Stimulated activated CD4-positive, alpha-beta T cell treated with anti-CD3 and anti-CD28 coated beads, Interleukin-15, amount 100 ng/mL, for 24 hours (primary cell): ENCODE results near the gene ABTB1.

Experiments used
- DNase-seq: peaks from one replicate; pipeline ENCODE4 v3.0.0-alpha.2; 2020

ABTB1 gene

GRCh38 chr3:127707851-127708411 is 35.2 kb downstream of the ABTB1 start:
- no peak for DNase-seq

- DNase-seq: no peak
Measured at GRCh38 chr3:127708837-127709236, 36.1 kb downstream of the ABTB1 start.

GRCh38 chr3:127709320-127710060 is 36.7 kb downstream of the ABTB1 start:
- no peak for DNase-seq

- DNase-seq: no peak
Measured at GRCh38 chr3:127710155-127710941, 37.6 kb downstream of the ABTB1 start.

- no peak for DNase-seq
Measured at GRCh38 chr3:127711021-127711695, 38.4 kb downstream of the ABTB1 start.

GRCh38 chr3:127711896-127712295 is 39.1 kb downstream of the ABTB1 start:
- DNase-seq: no peak

GRCh38 chr3:127712461-127712860 is 39.7 kb downstream of the ABTB1 start:
- DNase-seq: no peak

GRCh38 chr3:127712881-127713771 is 40.4 kb downstream of the ABTB1 start:
- DNase-seq: no peak

- DNase-seq: no peak
Measured at GRCh38 chr3:127714125-127714571, 41.4 kb downstream of the ABTB1 start.

GRCh38 chr3:127714866-127715265 is 42.1 kb downstream of the ABTB1 start:
- DNase-seq: no peak

GRCh38 chr3:127715532-127715931 is 42.8 kb downstream of the ABTB1 start:
- no peak for DNase-seq

- no peak for DNase-seq
Measured at GRCh38 chr3:127716384-127716783, 43.6 kb downstream of the ABTB1 start.

- no peak for DNase-seq
Measured at GRCh38 chr3:127717357-127718244, 44.8 kb downstream of the ABTB1 start.

GRCh38 chr3:127718245-127718915 is 45.6 kb downstream of the ABTB1 start:
- no peak for DNase-seq

- DNase-seq: no peak
Measured at GRCh38 chr3:127718916-127719290, 46.2 kb downstream of the ABTB1 start.

GRCh38 chr3:127719369-127719768 is 46.6 kb downstream of the ABTB1 start:
- no peak for DNase-seq

GRCh38 chr3:127720161-127720823 is 47.5 kb downstream of the ABTB1 start:
- DNase-seq: no peak

GRCh38 chr3:127720985-127721935 is 48.5 kb downstream of the ABTB1 start:
- DNase-seq: no peak
